ENCODE results near the gene KL.

KL gene

GRCh38 chr13:33016414-33017322, at the start of gene KL:
Gene KL, plus strand, starts transcription at chr13:33016423. Its CDS starts 18 bp downstream, at chr13:33016441.
- DNase-seq (ENCODE audit: low read depth): peak; percentile 10
- Histone ChIP-seq H3K27me3 (replicated peaks; ENCODE audit: control insufficient read depth, insufficient read depth, low read length) (peaks cover 22% of the 10 kb centered on the region), H3K4me3 (ENCODE audit: low read length) (peak within 1 kb of the TSS; percentile 67)

GRCh38 chr13:32967584-32968182, 48.5 kb upstream of the KL start:
- Histone ChIP-seq H3K9me3 (ENCODE audit: control insufficient read depth, low read length) (no peaks in the 10 kb centered on the region), H3K4me1 (ENCODE audit: control insufficient read depth, insufficient read depth, low read length) (peaks cover 12% of the 10 kb centered on the region), H3K27me3 (replicated peaks; ENCODE audit: control insufficient read depth, insufficient read depth, low read length) (no peaks in the 10 kb centered on the region), H3K4me3 (ENCODE audit: low read length) (no peak overlapping the region), H3K9ac (ENCODE audit: low read length) (no peak overlapping the region), H3K36me3 (ENCODE audit: control insufficient read depth, insufficient read depth, low read length, severe bottlenecking) (no peaks in the 10 kb centered on the region)
- no peak for DNase-seq (ENCODE audit: low read depth)

More at GRCh38 chr13:33016414-33017322, at the start of gene KL:
- H3K4me1 ChIP-seq (ENCODE audit: control insufficient read depth, insufficient read depth, low read length): no peaks in the 10 kb centered on the region
- H3K36me3 ChIP-seq (ENCODE audit: control insufficient read depth, insufficient read depth, low read length, severe bottlenecking): no peaks in the 10 kb centered on the region
- H3K9ac ChIP-seq (ENCODE audit: low read length): peak within 1 kb of the TSS; percentile 4
- H3K9me3 ChIP-seq (ENCODE audit: control insufficient read depth, low read length): no peaks in the 10 kb centered on the region

GRCh38 chr13:32968316-32968715, 47.9 kb upstream of the KL start:
- no peak overlapping the region for H3K4me3 ChIP-seq (ENCODE audit: low read length)
- peaks cover 12% of the 10 kb centered on the region for H3K4me1 ChIP-seq (ENCODE audit: control insufficient read depth, insufficient read depth, low read length)
- H3K9ac ChIP-seq (ENCODE audit: low read length): no peak overlapping the region
- H3K27me3 ChIP-seq (replicated peaks; ENCODE audit: control insufficient read depth, insufficient read depth, low read length): no peaks in the 10 kb centered on the region
- no peak for DNase-seq (ENCODE audit: low read depth)
- no peaks in the 10 kb centered on the region for H3K36me3 ChIP-seq (ENCODE audit: control insufficient read depth, insufficient read depth, low read length, severe bottlenecking)
- no peaks in the 10 kb centered on the region for H3K9me3 ChIP-seq (ENCODE audit: control insufficient read depth, low read length)

- Histone ChIP-seq H3K9me3 (ENCODE audit: control insufficient read depth, low read length) (no peaks in the 10 kb centered on the region), H3K4me1 (ENCODE audit: control insufficient read depth, insufficient read depth, low read length) (peaks cover 12% of the 10 kb centered on the region), H3K9ac (ENCODE audit: low read length) (no peak overlapping the region), H3K4me3 (ENCODE audit: low read length) (no peak overlapping the region), H3K27me3 (replicated peaks; ENCODE audit: control insufficient read depth, insufficient read depth, low read length) (no peaks in the 10 kb centered on the region), H3K36me3 (ENCODE audit: control insufficient read depth, insufficient read depth, low read length, severe bottlenecking) (no peaks in the 10 kb centered on the region)
- no peak for DNase-seq (ENCODE audit: low read depth)
These were observed 47.4 kb upstream of the KL start for GRCh38 chr13:32968793-32969192.

- DNase-seq (ENCODE audit: low read depth): peak; percentile 75
- Histone ChIP-seq H3K9ac (ENCODE audit: low read length) (peak overlapping the region; percentile 76), H3K4me1 (ENCODE audit: control insufficient read depth, insufficient read depth, low read length) (peaks cover 12% of the 10 kb centered on the region), H3K36me3 (ENCODE audit: control insufficient read depth, insufficient read depth, low read length, severe bottlenecking) (no peaks in the 10 kb centered on the region), H3K9me3 (ENCODE audit: control insufficient read depth, low read length) (no peaks in the 10 kb centered on the region), H3K4me3 (ENCODE audit: low read length) (peak overlapping the region; percentile 73), H3K27me3 (replicated peaks; ENCODE audit: control insufficient read depth, insufficient read depth, low read length) (no peaks in the 10 kb centered on the region)
These were observed 46.7 kb upstream of the KL start for GRCh38 chr13:32969516-32969941.

- Histone ChIP-seq H3K4me3 (ENCODE audit: low read length) (no peak overlapping the region), H3K9me3 (ENCODE audit: control insufficient read depth, low read length) (no peaks in the 10 kb centered on the region), H3K27me3 (replicated peaks; ENCODE audit: control insufficient read depth, insufficient read depth, low read length) (no peaks in the 10 kb centered on the region), H3K4me1 (ENCODE audit: control insufficient read depth, insufficient read depth, low read length) (no peaks in the 10 kb centered on the region), H3K36me3 (ENCODE audit: control insufficient read depth, insufficient read depth, low read length, severe bottlenecking) (no peaks in the 10 kb centered on the region), H3K9ac (ENCODE audit: low read length) (no peak overlapping the region)
- no peak for DNase-seq (ENCODE audit: low read depth)
These were observed 40.0 kb upstream of the KL start for GRCh38 chr13:32976056-32976805.

GRCh38 chr13:32976912-32977311, 39.3 kb upstream of the KL start:
- no peak overlapping the region for H3K4me3 ChIP-seq (ENCODE audit: low read length)
- H3K27me3 ChIP-seq (replicated peaks; ENCODE audit: control insufficient read depth, insufficient read depth, low read length): no peaks in the 10 kb centered on the region
- H3K36me3 ChIP-seq (ENCODE audit: control insufficient read depth, insufficient read depth, low read length, severe bottlenecking): no peaks in the 10 kb centered on the region
- no peak overlapping the region for H3K9ac ChIP-seq (ENCODE audit: low read length)
- no peaks in the 10 kb centered on the region for H3K4me1 ChIP-seq (ENCODE audit: control insufficient read depth, insufficient read depth, low read length)
- H3K9me3 ChIP-seq (ENCODE audit: control insufficient read depth, low read length): no peaks in the 10 kb centered on the region
- DNase-seq (ENCODE audit: low read depth): no peak

GRCh38 chr13:32977321-32977720, 38.9 kb upstream of the KL start:
- H3K9ac ChIP-seq (ENCODE audit: low read length): no peak overlapping the region
- no peaks in the 10 kb centered on the region for H3K27me3 ChIP-seq (replicated peaks; ENCODE audit: control insufficient read depth, insufficient read depth, low read length)
- no peaks in the 10 kb centered on the region for H3K9me3 ChIP-seq (ENCODE audit: control insufficient read depth, low read length)
- DNase-seq (ENCODE audit: low read depth): no peak
- no peaks in the 10 kb centered on the region for H3K4me1 ChIP-seq (ENCODE audit: control insufficient read depth, insufficient read depth, low read length)
- no peak overlapping the region for H3K4me3 ChIP-seq (ENCODE audit: low read length)
- H3K36me3 ChIP-seq (ENCODE audit: control insufficient read depth, insufficient read depth, low read length, severe bottlenecking): no peaks in the 10 kb centered on the region

- no peak for DNase-seq (ENCODE audit: low read depth)
- Histone ChIP-seq H3K36me3 (ENCODE audit: control insufficient read depth, insufficient read depth, low read length, severe bottlenecking) (no peaks in the 10 kb centered on the region), H3K9me3 (ENCODE audit: control insufficient read depth, low read length) (no peaks in the 10 kb centered on the region), H3K4me3 (ENCODE audit: low read length) (no peak overlapping the region), H3K4me1 (ENCODE audit: control insufficient read depth, insufficient read depth, low read length) (no peaks in the 10 kb centered on the region), H3K27me3 (replicated peaks; ENCODE audit: control insufficient read depth, insufficient read depth, low read length) (no peaks in the 10 kb centered on the region), H3K9ac (ENCODE audit: low read length) (no peak overlapping the region)
These were observed 37.9 kb upstream of the KL start for GRCh38 chr13:32978278-32978677.

- no peaks in the 10 kb centered on the region for H3K36me3 ChIP-seq (ENCODE audit: control insufficient read depth, insufficient read depth, low read length, severe bottlenecking)
- H3K9ac ChIP-seq (ENCODE audit: low read length): no peak overlapping the region
- H3K27me3 ChIP-seq (replicated peaks; ENCODE audit: control insufficient read depth, insufficient read depth, low read length): no peaks in the 10 kb centered on the region
- no peaks in the 10 kb centered on the region for H3K4me1 ChIP-seq (ENCODE audit: control insufficient read depth, insufficient read depth, low read length)
- H3K9me3 ChIP-seq (ENCODE audit: control insufficient read depth, low read length): peaks cover 5% of the 10 kb centered on the region
- no peak for DNase-seq (ENCODE audit: low read depth)
- H3K4me3 ChIP-seq (ENCODE audit: low read length): no peak overlapping the region
These were observed 33.2 kb upstream of the KL start for GRCh38 chr13:32983058-32983457.
